Astrocyte (in vitro differentiated cells and primary cell): ENCODE measurements around the gene AASDHPPT. TPM values are rescaled to one million over a fixed set of nuclear protein-coding genes. Genes with fewer than 3 reads are reported as not detected.

Source experiments
- DNase-seq: peaks from one replicate; pipeline ENCODE4 v3.0.0-alpha.2; 2010; ENCODE audit warnings: low read depth
- FAIRE-seq: peaks from 2 replicates; lab custom pipeline; 2011; peaks lifted over from hg19 to GRCh38; lab: Jason Lieb, UNC
- H2AFZ ChIP-seq: 2 replicates; pipeline ENCODE4 v1.6.0; 2012; ENCODE audit warnings: low read depth, low read length, inconsistent platforms
- H3K27ac ChIP-seq: 2 replicates; pipeline ENCODE4 v1.5.1; 2011; ENCODE audit warnings: low read depth, low read length, inconsistent platforms
- H3K27me3 ChIP-seq: 2 replicates; pipeline ENCODE4 v1.6.0; 2011; ENCODE audit warnings: low read length, inconsistent platforms; ENCODE audit not compliant: insufficient read depth
- H3K36me3 ChIP-seq: 2 replicates; pipeline ENCODE4 v1.5.1; 2011; ENCODE audit warnings: low read length, inconsistent platforms; ENCODE audit not compliant: insufficient read depth
- H3K4me1 ChIP-seq: 2 replicates; pipeline ENCODE4 v1.5.1; 2011; ENCODE audit warnings: low read length, inconsistent platforms; ENCODE audit not compliant: insufficient read depth
- H3K4me2 ChIP-seq: 2 replicates; pipeline ENCODE4 v1.6.0; 2012; ENCODE audit warnings: low read length, inconsistent platforms
- H3K4me3 ChIP-seq: 2 replicates; pipeline ENCODE4 v1.5.1; 2011; ENCODE audit warnings: low read depth, mild to moderate bottlenecking, low read length, inconsistent platforms; ENCODE audit not compliant: insufficient read depth
- H3K79me2 ChIP-seq: 2 replicates; pipeline ENCODE4 v1.6.0; 2012; ENCODE audit warnings: mild to moderate bottlenecking, low read length, inconsistent platforms; ENCODE audit not compliant: insufficient read depth
- H3K9ac ChIP-seq: 2 replicates; pipeline ENCODE4 v1.6.0; 2012; ENCODE audit warnings: mild to moderate bottlenecking, low read length, inconsistent platforms
- H3K9me3 ChIP-seq: 2 replicates; pipeline ENCODE4 v1.5.1; 2012; ENCODE audit warnings: low read depth, mild to moderate bottlenecking, low read length, inconsistent platforms; ENCODE audit not compliant: insufficient read depth
- H4K20me1 ChIP-seq: 2 replicates; pipeline ENCODE4 v1.6.0; 2012; ENCODE audit warnings: low read length, inconsistent platforms; ENCODE audit not compliant: insufficient read depth
- H3K27ac Mint-ChIP-seq: one replicate; pipeline ENCODE4 v1.8.0; 2021; ENCODE audit warnings: mild to moderate bottlenecking, mixed read lengths; ENCODE audit not compliant: unreplicated experiment
- H3K27me3 Mint-ChIP-seq: one replicate; pipeline ENCODE4 v1.8.0; 2021; ENCODE audit warnings: low read depth, mixed read lengths; ENCODE audit not compliant: unreplicated experiment
- H3K36me3 Mint-ChIP-seq: one replicate; pipeline ENCODE4 v1.8.0; 2021; ENCODE audit warnings: low read depth, mixed read lengths; ENCODE audit not compliant: unreplicated experiment
- H3K4me1 Mint-ChIP-seq: one replicate; pipeline ENCODE4 v1.8.0; 2021; ENCODE audit warnings: low read depth, mixed read lengths; ENCODE audit not compliant: unreplicated experiment
- H3K4me3 Mint-ChIP-seq: one replicate; pipeline ENCODE4 v1.8.0; 2021; ENCODE audit warnings: mild to moderate bottlenecking, moderate library complexity, mixed read lengths; ENCODE audit not compliant: unreplicated experiment
- H3K9me3 Mint-ChIP-seq: one replicate; pipeline ENCODE4 v1.8.0; 2021; ENCODE audit warnings: mild to moderate bottlenecking, mixed read lengths; ENCODE audit not compliant: unreplicated experiment
- EZH2 ChIP-seq: IDR thresholded peaks from 2 replicates; pipeline ENCODE4 v1.6.1; 2012; ENCODE audit warnings: mild to moderate bottlenecking, low read length, inconsistent platforms; ENCODE audit not compliant: insufficient read depth
- total RNA-seq: library from RNA; stranded (reverse); gene quantifications from 2 replicates; pipeline ENCODE4 v1.2.1, GENCODE V29; 2021
- TF ChIP-seq, protein P1 (sequence below): IDR thresholded peaks from 2 replicates; pipeline ENCODE4 v1.5.1; 2011; ENCODE audit warnings: low read depth, mild to moderate bottlenecking, inconsistent platforms, low read length, moderate library complexity; ENCODE audit not compliant: insufficient read depth

AASDHPPT gene
- total RNA-seq, 1 donor from 2014 or later, result 61.6 TPM

DNA sequence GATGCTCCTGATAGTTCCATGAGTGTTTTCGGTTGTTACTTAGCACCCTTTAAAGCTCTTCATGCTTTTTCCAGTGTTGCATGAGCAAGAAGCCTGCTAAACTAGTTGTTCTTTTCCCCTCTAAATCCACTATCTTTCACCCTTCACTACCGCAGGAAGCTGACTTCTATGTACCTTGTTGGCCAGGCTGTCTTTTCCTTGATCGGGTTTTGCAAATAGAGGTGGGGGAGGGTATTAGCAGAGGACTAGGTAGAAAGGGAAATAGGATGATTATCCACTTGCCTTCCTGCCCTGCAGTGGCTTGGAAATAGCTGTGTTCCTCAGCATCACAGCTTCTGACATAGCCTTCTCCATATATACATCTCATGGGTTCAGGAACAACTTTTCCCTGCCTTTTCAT, 23.9 kb downstream of the AASDHPPT start:
- Mint-ChIP-seq H3K9me3 (no peaks in the 10 kb centered on the region), H3K27ac (no peak overlapping the region), H3K4me1 (peaks cover 3% of the 10 kb centered on the region), H3K27me3 (no peaks in the 10 kb centered on the region), H3K4me3 (no peak overlapping the region), H3K36me3 (peaks cover 7% of the 10 kb centered on the region)
- Histone ChIP-seq H3K27ac (no peak overlapping the region), H3K9me3 (no peaks in the 10 kb centered on the region), H3K4me2 (no peak overlapping the region), H3K36me3 (peaks cover 11% of the 10 kb centered on the region), H2AFZ (no peak overlapping the region), H3K9ac (no peak overlapping the region), H3K4me1 (no peaks in the 10 kb centered on the region), H3K27me3 (no peaks in the 10 kb centered on the region), H3K4me3 (no peak overlapping the region), H3K79me2 (no peaks in the 10 kb centered on the region), H4K20me1 (no peaks in the 10 kb centered on the region)
- TF ChIP-seq, protein P1, sequence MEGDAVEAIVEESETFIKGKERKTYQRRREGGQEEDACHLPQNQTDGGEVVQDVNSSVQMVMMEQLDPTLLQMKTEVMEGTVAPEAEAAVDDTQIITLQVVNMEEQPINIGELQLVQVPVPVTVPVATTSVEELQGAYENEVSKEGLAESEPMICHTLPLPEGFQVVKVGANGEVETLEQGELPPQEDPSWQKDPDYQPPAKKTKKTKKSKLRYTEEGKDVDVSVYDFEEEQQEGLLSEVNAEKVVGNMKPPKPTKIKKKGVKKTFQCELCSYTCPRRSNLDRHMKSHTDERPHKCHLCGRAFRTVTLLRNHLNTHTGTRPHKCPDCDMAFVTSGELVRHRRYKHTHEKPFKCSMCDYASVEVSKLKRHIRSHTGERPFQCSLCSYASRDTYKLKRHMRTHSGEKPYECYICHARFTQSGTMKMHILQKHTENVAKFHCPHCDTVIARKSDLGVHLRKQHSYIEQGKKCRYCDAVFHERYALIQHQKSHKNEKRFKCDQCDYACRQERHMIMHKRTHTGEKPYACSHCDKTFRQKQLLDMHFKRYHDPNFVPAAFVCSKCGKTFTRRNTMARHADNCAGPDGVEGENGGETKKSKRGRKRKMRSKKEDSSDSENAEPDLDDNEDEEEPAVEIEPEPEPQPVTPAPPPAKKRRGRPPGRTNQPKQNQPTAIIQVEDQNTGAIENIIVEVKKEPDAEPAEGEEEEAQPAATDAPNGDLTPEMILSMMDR, result no peak
- TF ChIP-seq EZH2, result no peak
- FAIRE-seq (no peak), DNase-seq (no peak)

DNA sequence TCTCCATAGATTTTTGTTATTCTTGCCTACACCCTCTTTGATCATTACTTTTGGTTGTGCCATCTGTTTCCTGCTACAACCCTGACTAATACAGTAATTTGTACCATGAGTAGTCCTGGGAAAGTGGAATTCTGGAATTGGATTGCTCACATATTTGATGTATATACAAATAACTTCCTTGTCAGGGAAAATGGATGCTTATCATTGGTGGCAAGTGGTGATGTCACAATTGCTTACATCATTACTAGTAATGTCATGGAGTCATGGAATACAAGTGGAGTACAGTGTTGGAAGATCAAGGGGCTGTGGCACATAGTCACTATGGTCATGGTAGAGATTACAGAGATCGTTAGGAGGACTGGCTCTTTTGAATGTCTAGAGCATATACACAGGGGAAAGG, 24.4 kb downstream of the AASDHPPT start:
- Histone ChIP-seq H2AFZ (no peak overlapping the region), H3K9me3 (no peaks in the 10 kb centered on the region), H3K36me3 (peaks cover 6% of the 10 kb centered on the region), H3K4me1 (no peaks in the 10 kb centered on the region), H3K79me2 (no peaks in the 10 kb centered on the region), H3K27me3 (no peaks in the 10 kb centered on the region), H3K27ac (no peak overlapping the region), H3K9ac (no peak overlapping the region), H3K4me2 (no peak overlapping the region), H3K4me3 (no peak overlapping the region), H4K20me1 (no peaks in the 10 kb centered on the region)
- no peaks in the 10 kb centered on the region for H3K9me3 Mint-ChIP-seq
- no peak overlapping the region for H3K4me3 Mint-ChIP-seq
- peaks cover 3% of the 10 kb centered on the region for H3K4me1 Mint-ChIP-seq
- TF ChIP-seq EZH2, result no peak
- TF ChIP-seq, protein P1, result no peak
- H3K36me3 Mint-ChIP-seq, result peaks cover 4% of the 10 kb centered on the region
- DNase-seq (peak; percentile 55), FAIRE-seq (no peak)
- H3K27ac Mint-ChIP-seq, result peak overlapping the region; percentile 1
- no peaks in the 10 kb centered on the region for H3K27me3 Mint-ChIP-seq

DNA sequence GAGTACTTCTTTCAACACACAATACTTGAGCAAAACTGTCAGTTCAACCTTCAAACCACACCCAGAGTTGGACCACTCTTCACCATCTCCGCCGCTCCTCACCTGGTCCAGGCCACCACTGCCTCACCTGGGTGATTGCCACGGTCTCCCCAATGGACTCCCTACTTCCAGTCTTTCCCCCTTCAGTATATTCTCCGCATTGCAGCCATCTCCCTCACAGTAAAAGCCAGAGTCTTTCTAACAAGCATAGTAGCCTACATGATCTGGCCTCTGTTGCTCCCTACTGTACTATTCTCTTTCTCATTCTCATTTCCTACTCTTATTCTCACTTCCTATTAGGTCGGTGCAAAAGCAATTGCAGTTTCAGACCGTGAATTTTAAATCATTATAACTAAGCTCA, 28.5 kb downstream of the AASDHPPT start:
- Mint-ChIP-seq H3K36me3 (no peaks in the 10 kb centered on the region), H3K27ac (no peak overlapping the region), H3K4me1 (peaks cover 3% of the 10 kb centered on the region), H3K4me3 (no peak overlapping the region), H3K9me3 (no peaks in the 10 kb centered on the region), H3K27me3 (no peaks in the 10 kb centered on the region)
- no peaks in the 10 kb centered on the region for H3K9me3 ChIP-seq
- H3K36me3 ChIP-seq, result no peaks in the 10 kb centered on the region
- H3K27ac ChIP-seq, result no peak overlapping the region
- H3K4me3 ChIP-seq, result no peak overlapping the region
- no peak overlapping the region for H2AFZ ChIP-seq
- no peaks in the 10 kb centered on the region for H3K79me2 ChIP-seq
- no peaks in the 10 kb centered on the region for H3K4me1 ChIP-seq
- no peak for FAIRE-seq
- no peak for TF ChIP-seq EZH2
- TF ChIP-seq, protein P1, result no peak
- DNase-seq, result no peak
- H3K4me2 ChIP-seq, result no peak overlapping the region
- no peaks in the 10 kb centered on the region for H4K20me1 ChIP-seq
- H3K27me3 ChIP-seq, result no peaks in the 10 kb centered on the region
- no peak overlapping the region for H3K9ac ChIP-seq
